ENCODE measurements around the gene C1orf56. TPM values are rescaled to one million over a fixed set of nuclear protein-coding genes. Genes with fewer than 3 reads are reported as not detected.
A peak's percentile ranks its signal among the peaks of the same experiment; 100 is the strongest.

Gene C1orf56
- total and polyA plus RNA-seq, 10 of the 15 experiments (the other 5 are each of a cell fraction or from before 2014, with no cell fraction given), result 0.22 to 15.5 (median 1.5) TPM

GRCh38 chr1:151047591-151047924 is at the start of gene C1orf56 (continued):
- TF ChIP-seq CUX1 (IDR thresholded peaks at IDR 0.05; ENCODE audit: insufficient replicate concordance, low read depth, low read length), result no peak
- TF ChIP-seq RAD21 (IDR thresholded peaks at IDR 0.05; ENCODE audit: insufficient read depth, low read depth, low read length), result no peak
- no peak for TF ChIP-seq KLF5 (IDR thresholded peaks at IDR 0.05; ENCODE audit: partially characterized antibody)
- no peak for TF ChIP-seq ZNF592 (IDR thresholded peaks at IDR 0.05)
- no peak for TF ChIP-seq POLR2AphosphoS5 (IDR thresholded peaks at IDR 0.05; ENCODE audit: low read length)
- no peak for TF ChIP-seq SMARCA5 (IDR thresholded peaks at IDR 0.05)
- no peak for TF ChIP-seq SRF (IDR thresholded peaks at IDR 0.05; ENCODE audit: low read depth in 2 of 2, low read length in 2 of 2)
- no peak for TF ChIP-seq HDAC2 (IDR thresholded peaks at IDR 0.05)
- TF ChIP-seq ZNF687 (IDR thresholded peaks at IDR 0.05), result 0 out of 2 replicates have a peak, but pooled peaks have one; percentile 15
- TF ChIP-seq RBBP5 (conservative IDR thresholded peaks at IDR 0.05), result no peak
- TF ChIP-seq BCLAF1 (IDR thresholded peaks at IDR 0.05), result no peak
- TF ChIP-seq FOS (IDR thresholded peaks at IDR 0.05; ENCODE audit: borderline replicate concordance, extremely low read depth, insufficient read length), result no peak
- no peak for TF ChIP-seq HCFC1 (IDR thresholded peaks at IDR 0.05; ENCODE audit: low read length)

All from GM12878 (cell line).